ENCODE data around the gene LAMA2.

GRCh38 chr6:129100164-129100563, 217.2 kb downstream of the LAMA2 start:
- no peak for TF ChIP-seq CTCF (IDR thresholded peaks at IDR 0.05; ENCODE audit: extremely low read depth in 1 of 2, insufficient read depth in 1 of 2, low read depth in 1 of 2, low read length in 2 of 2)
- TF ChIP-seq JUN (IDR thresholded peaks at IDR 0.05; ENCODE audit: borderline replicate concordance, insufficient read depth, insufficient read length, low read depth) = no peak
- TF ChIP-seq POLR2AphosphoS5 (IDR thresholded peaks at IDR 0.05; ENCODE audit: insufficient read depth, low read depth, low read length) = no peak
- TF ChIP-seq POLR2A (IDR thresholded peaks at IDR 0.05; ENCODE audit: low read depth, low read length) = no peak
- no peak for TF ChIP-seq EZH2 (IDR thresholded peaks at IDR 0.05; ENCODE audit: borderline replicate concordance, low read depth, low read length, severe bottlenecking)
- no peak for TF ChIP-seq MAX (IDR thresholded peaks at IDR 0.05; ENCODE audit: insufficient read depth, insufficient read length)
- TF ChIP-seq FOS (IDR thresholded peaks at IDR 0.05; ENCODE audit: borderline replicate concordance, insufficient read depth, low read length) = no peak

All from endothelial cell of umbilical vein (primary cell).